ENCODE results near the gene GRM4. TPM values are rescaled to one million over a fixed set of nuclear protein-coding genes. Genes with fewer than 3 reads are reported as not detected.

The GRM4 gene
- total RNA-seq, 1 experiment from 2014 or later = 0.41 TPM

GRCh38 chr6:34099878-34100277 is 46.0 kb downstream of the GRM4 start:
- CTCF ChIA-PET = no interaction called here
- no TSS peak for BruUV-seq (replicated peaks)

GRCh38 chr6:34098045-34098936 is 47.6 kb downstream of the GRM4 start:
- TF ChIP-seq EZH2 (IDR thresholded peaks at IDR 0.05; ENCODE audit: borderline replicate concordance, low read depth, low read length, poor library complexity, severe bottlenecking) (no peak), CTCF (conservative IDR thresholded peaks at IDR 0.05; ENCODE audit: low read depth, low read length) (no peak)
- Histone ChIP-seq H3K27ac (ENCODE audit: low read depth, low read length, poor library complexity, severe bottlenecking) (no peak overlapping the region), H3K36me3 (ENCODE audit: insufficient read depth, low read length, poor library complexity, severe bottlenecking) (no peaks in the 10 kb centered on the region), H3K9me3 (ENCODE audit: low read depth, low read length, poor library complexity, severe bottlenecking) (no peaks in the 10 kb centered on the region), H3K4me1 (ENCODE audit: insufficient read depth, low read length, poor library complexity, severe bottlenecking) (no peaks in the 10 kb centered on the region), H3K4me3 (ENCODE audit: low read depth, low read length, poor library complexity, severe bottlenecking) (no peak overlapping the region), H3K27me3 (replicated peaks; ENCODE audit: insufficient read depth, low read depth, low read length, poor library complexity) (peaks cover 20% of the 10 kb centered on the region)
- ChIA-PET CTCF (no interaction called here), POLR2A (ENCODE audit: low non-redundant PET) (no interaction called here)
- BruUV-seq (replicated peaks) = no TSS peak
- no peak for DNase-seq (ENCODE audit: low spot score)
- intact Hi-C loops (cut with micrococcal nuclease; ENCODE audit: unreplicated experiment) = no loop called here

More at GRCh38 chr6:34099878-34100277, 46.0 kb downstream of the GRM4 start:
- POLR2A ChIA-PET (ENCODE audit: low non-redundant PET) = no interaction called here
- Histone ChIP-seq H3K27me3 (replicated peaks; ENCODE audit: insufficient read depth, low read depth, low read length, poor library complexity) (peaks cover 9% of the 10 kb centered on the region), H3K36me3 (ENCODE audit: insufficient read depth, low read length, poor library complexity, severe bottlenecking) (no peaks in the 10 kb centered on the region), H3K4me1 (ENCODE audit: insufficient read depth, low read length, poor library complexity, severe bottlenecking) (no peaks in the 10 kb centered on the region), H3K27ac (ENCODE audit: low read depth, low read length, poor library complexity, severe bottlenecking) (no peak overlapping the region), H3K9me3 (ENCODE audit: low read depth, low read length, poor library complexity, severe bottlenecking) (no peaks in the 10 kb centered on the region), H3K4me3 (ENCODE audit: low read depth, low read length, poor library complexity, severe bottlenecking) (no peak overlapping the region)
- no peak for DNase-seq (ENCODE audit: low spot score)
- intact Hi-C loops (cut with micrococcal nuclease; ENCODE audit: unreplicated experiment) = no loop called here
- TF ChIP-seq EZH2 (IDR thresholded peaks at IDR 0.05; ENCODE audit: borderline replicate concordance, low read depth, low read length, poor library complexity, severe bottlenecking) (no peak), CTCF (conservative IDR thresholded peaks at IDR 0.05; ENCODE audit: low read depth, low read length) (no peak)

GRCh38 chr6:34096814-34097213 is 49.1 kb downstream of the GRM4 start:
- no peak for DNase-seq (ENCODE audit: low spot score)
- POLR2A ChIA-PET (ENCODE audit: low non-redundant PET) = no interaction called here
- Histone ChIP-seq H3K4me1 (ENCODE audit: insufficient read depth, low read length, poor library complexity, severe bottlenecking) (no peaks in the 10 kb centered on the region), H3K9me3 (ENCODE audit: low read depth, low read length, poor library complexity, severe bottlenecking) (no peaks in the 10 kb centered on the region), H3K4me3 (ENCODE audit: low read depth, low read length, poor library complexity, severe bottlenecking) (no peak overlapping the region), H3K36me3 (ENCODE audit: insufficient read depth, low read length, poor library complexity, severe bottlenecking) (no peaks in the 10 kb centered on the region), H3K27ac (ENCODE audit: low read depth, low read length, poor library complexity, severe bottlenecking) (no peak overlapping the region), H3K27me3 (replicated peaks; ENCODE audit: insufficient read depth, low read depth, low read length, poor library complexity) (peaks cover 20% of the 10 kb centered on the region)
- CTCF ChIA-PET = no interaction called here
- intact Hi-C loops (cut with micrococcal nuclease; ENCODE audit: unreplicated experiment) = no loop called here
- TF ChIP-seq CTCF (conservative IDR thresholded peaks at IDR 0.05; ENCODE audit: low read depth, low read length) = no peak
- no peak for TF ChIP-seq EZH2 (IDR thresholded peaks at IDR 0.05; ENCODE audit: borderline replicate concordance, low read depth, low read length, poor library complexity, severe bottlenecking)
- no TSS peak for BruUV-seq (replicated peaks)
